Liver (tissue), 9 donors: ENCODE measurements around the gene PLXNB1. TPM values are rescaled to one million over a fixed set of nuclear protein-coding genes. Genes with fewer than 3 reads are reported as not detected.

Experiments
- DNase-seq: peaks from one replicate; pipeline ENCODE4 v3.0.0-alpha.2; 2017; ENCODE audit warnings: low spot score
- H3K27ac ChIP-seq, 2 donors: one replicate each; pipeline ENCODE4 v1.7.0; 2013; ENCODE audit warnings: inconsistent platforms in 2 of 2, low read length in 2 of 2, control low read depth in 1 of 2, low read depth in 1 of 2, mild to moderate bottlenecking in 1 of 2
- H3K27me3 ChIP-seq, 4 donors: one replicate each; pipeline versions ENCODE4 v1.6.1 to v1.7.0; 2013; ENCODE audit warnings: low read length in 3 of 4, inconsistent platforms in 1 of 4, mild to moderate bottlenecking in 1 of 4, moderate library complexity in 1 of 4; ENCODE audit not compliant: control insufficient read depth in 4 of 4, insufficient read depth in 4 of 4
- H3K36me3 ChIP-seq, 4 donors: one replicate each; pipeline versions ENCODE4 v1.6.1 to v1.7.0; 2013; ENCODE audit warnings: low read length in 3 of 4, mild to moderate bottlenecking in 3 of 4, low read depth in 1 of 4, moderate library complexity in 1 of 4; ENCODE audit not compliant: control insufficient read depth in 4 of 4, insufficient read depth in 3 of 4
- H3K4me1 ChIP-seq, 4 donors: one replicate each; pipeline versions ENCODE4 v1.6.1 to v1.7.0; 2013; ENCODE audit warnings: low read length in 3 of 4, mild to moderate bottlenecking in 3 of 4, moderate library complexity in 1 of 4; ENCODE audit not compliant: control insufficient read depth in 4 of 4, insufficient read depth in 4 of 4
- H3K4me3 ChIP-seq, 3 donors: one replicate each; pipeline versions ENCODE4 v1.6.1 to v1.7.0; 2013; ENCODE audit warnings: low read length in 3 of 3, control low read depth in 1 of 3, low read depth in 1 of 3, mild to moderate bottlenecking in 1 of 3
- H3K9ac ChIP-seq, 2 donors: one replicate each; pipeline ENCODE4 v1.7.0; 2013; ENCODE audit warnings: low read length in 2 of 2, mild to moderate bottlenecking in 2 of 2, moderate library complexity in 2 of 2, control low read depth in 1 of 2, low read depth in 1 of 2
- H3K9me3 ChIP-seq, 4 donors: one replicate each; pipeline versions ENCODE4 v1.6.1 to v1.7.0; 2013; ENCODE audit warnings: low read length in 3 of 4; ENCODE audit not compliant: control insufficient read depth in 4 of 4
- CTCF ChIP-seq: fragments of 150-350 bp; IDR thresholded peaks from 2 replicates; pipeline ENCODE4 v1.5.1; 2017; ENCODE audit warnings: improper control_type of control experiment, low read depth, low read length; ENCODE audit not compliant: missing input control
- EGR1 ChIP-seq, 2 donors: IDR thresholded peaks; 2 replicates each; pipeline ENCODE4 v1.6.1; 2016 to 2018; ENCODE audit warnings: antibody characterized with exemption in 2 of 2, low read depth in 2 of 2
- FOXA1 ChIP-seq: IDR thresholded peaks from 2 replicates; pipeline ENCODE4 v1.6.1; 2016; ENCODE audit warnings: antibody characterized with exemption
- FOXA2 ChIP-seq: IDR thresholded peaks from 2 replicates; pipeline ENCODE4 v1.6.1; 2016; ENCODE audit warnings: antibody characterized with exemption
- GABPA ChIP-seq, 2 donors: IDR thresholded peaks in 1 of 2; conservative IDR thresholded peaks in 1 of 2; 2 replicates each; pipeline ENCODE4 v1.6.1; 2016; ENCODE audit warnings: antibody characterized with exemption in 2 of 2, mild to moderate bottlenecking in 1 of 2, moderate library complexity in 1 of 2
- HNF4A ChIP-seq, 2 donors: conservative IDR thresholded peaks; 2 replicates each; pipeline ENCODE4 v1.6.1; 2016; ENCODE audit warnings: antibody characterized with exemption in 2 of 2, mild to moderate bottlenecking in 2 of 2
- HNF4G ChIP-seq: IDR thresholded peaks from 2 replicates; pipeline ENCODE4 v1.6.1; 2016; ENCODE audit warnings: antibody characterized with exemption
- NR2F2 ChIP-seq: IDR thresholded peaks from 2 replicates; pipeline ENCODE4 v1.6.1; 2016; ENCODE audit warnings: antibody characterized with exemption
- RAD21 ChIP-seq, 2 donors: IDR thresholded peaks; 2 replicates each; pipeline ENCODE4 v1.6.1; 2016; ENCODE audit warnings: antibody characterized with exemption in 2 of 2, mild to moderate bottlenecking in 2 of 2
- SP1 ChIP-seq: IDR thresholded peaks from 2 replicates; pipeline ENCODE4 v1.6.1; 2018; ENCODE audit warnings: antibody characterized with exemption, mild to moderate bottlenecking
- YY1 ChIP-seq: IDR thresholded peaks from 2 replicates; pipeline ENCODE4 v1.6.1; 2016; ENCODE audit warnings: antibody characterized with exemption, mild to moderate bottlenecking
- ZBTB33 ChIP-seq: IDR thresholded peaks from 2 replicates; pipeline ENCODE4 v1.6.1; 2016; ENCODE audit warnings: antibody characterized with exemption
- WGBS: extraction: QIAGEN DNeasy Blood & Tissue Kit; methylation state at CpG from one replicate; pipeline ENCODE4 v1.1.7; 2013; 5-methylcytosine and 5-hydroxymethylcytosine counted together
- polyA plus RNA-seq, 2 donors: library from polyadenylated mRNA; stranded (reverse) in 1 of 2; unstranded in 1 of 2; fragments of 200-250 nt in 1 of 2; fragments of >200 nt in 1 of 2; fragmentation: Nextera tagmentation in 1 of 2; extraction: Ambion mirVana in 1 of 2; gene quantifications; one replicate each; pipeline versions ENCODE4 v1.2.1 to v1.2.3, GENCODE V29; 2013 to 2015
- total RNA-seq, 2 donors: library from RNA; depleted of rRNA; stranded (reverse); fragments of >200 nt; gene quantifications; one replicate each; pipeline ENCODE4 v1.2.3, GENCODE V29; 2014
- TF ChIP-seq, protein P1 (sequence below): IDR thresholded peaks from 2 replicates; pipeline ENCODE4 v1.6.1; 2016; ENCODE audit warnings: antibody characterized with exemption, mild to moderate bottlenecking
- donor health status: healthy.
- donor health status: healthy.
- donor health status: healthy.
- donor health status: healthy.
- donor health status: healthy.

The PLXNB1 gene
- total and polyA plus RNA-seq, 4 donors, result 38.1 to 204 (median 72.9) TPM

- TF ChIP-seq CTCF, result no peak
- TF ChIP-seq FOXA1, result no peak
- no peak for TF ChIP-seq SP1
These were observed 58.1 kb downstream of the PLXNB1 start, which contains the start of gene FBXW12 (continued) for GRCh38 chr3:48371651-48372376.

DNA sequence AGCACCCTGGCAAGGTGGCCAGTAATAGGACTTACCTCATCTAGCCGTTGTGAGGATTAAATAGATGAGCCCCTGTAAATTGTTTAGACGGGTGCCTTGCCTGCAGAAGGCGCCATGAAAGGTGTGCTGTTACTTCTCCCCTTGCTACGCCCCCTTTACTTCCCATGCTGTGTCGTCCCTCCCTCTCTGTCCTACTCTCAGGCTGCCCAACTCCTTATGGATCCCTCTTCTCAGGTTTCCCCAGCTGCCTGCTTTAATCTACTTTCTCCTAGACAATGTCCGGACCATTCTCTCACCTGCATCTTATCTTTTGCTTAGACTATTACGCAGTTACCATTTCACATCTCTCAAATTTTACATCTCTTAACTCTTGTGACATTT is 59.6 kb downstream of the PLXNB1 start:
- DNase-seq, result no peak
- Histone ChIP-seq H3K4me1 (no peaks in the 10 kb centered on the region), H3K27me3 (no peaks in the 10 kb centered on the region), H3K9ac (no peak overlapping the region), H3K36me3 (no peaks in the 10 kb centered on the region), H3K27ac (no peak overlapping the region), H3K4me3 (no peak overlapping the region), H3K9me3 (no peaks in the 10 kb centered on the region)
- TF ChIP-seq, protein P1, sequence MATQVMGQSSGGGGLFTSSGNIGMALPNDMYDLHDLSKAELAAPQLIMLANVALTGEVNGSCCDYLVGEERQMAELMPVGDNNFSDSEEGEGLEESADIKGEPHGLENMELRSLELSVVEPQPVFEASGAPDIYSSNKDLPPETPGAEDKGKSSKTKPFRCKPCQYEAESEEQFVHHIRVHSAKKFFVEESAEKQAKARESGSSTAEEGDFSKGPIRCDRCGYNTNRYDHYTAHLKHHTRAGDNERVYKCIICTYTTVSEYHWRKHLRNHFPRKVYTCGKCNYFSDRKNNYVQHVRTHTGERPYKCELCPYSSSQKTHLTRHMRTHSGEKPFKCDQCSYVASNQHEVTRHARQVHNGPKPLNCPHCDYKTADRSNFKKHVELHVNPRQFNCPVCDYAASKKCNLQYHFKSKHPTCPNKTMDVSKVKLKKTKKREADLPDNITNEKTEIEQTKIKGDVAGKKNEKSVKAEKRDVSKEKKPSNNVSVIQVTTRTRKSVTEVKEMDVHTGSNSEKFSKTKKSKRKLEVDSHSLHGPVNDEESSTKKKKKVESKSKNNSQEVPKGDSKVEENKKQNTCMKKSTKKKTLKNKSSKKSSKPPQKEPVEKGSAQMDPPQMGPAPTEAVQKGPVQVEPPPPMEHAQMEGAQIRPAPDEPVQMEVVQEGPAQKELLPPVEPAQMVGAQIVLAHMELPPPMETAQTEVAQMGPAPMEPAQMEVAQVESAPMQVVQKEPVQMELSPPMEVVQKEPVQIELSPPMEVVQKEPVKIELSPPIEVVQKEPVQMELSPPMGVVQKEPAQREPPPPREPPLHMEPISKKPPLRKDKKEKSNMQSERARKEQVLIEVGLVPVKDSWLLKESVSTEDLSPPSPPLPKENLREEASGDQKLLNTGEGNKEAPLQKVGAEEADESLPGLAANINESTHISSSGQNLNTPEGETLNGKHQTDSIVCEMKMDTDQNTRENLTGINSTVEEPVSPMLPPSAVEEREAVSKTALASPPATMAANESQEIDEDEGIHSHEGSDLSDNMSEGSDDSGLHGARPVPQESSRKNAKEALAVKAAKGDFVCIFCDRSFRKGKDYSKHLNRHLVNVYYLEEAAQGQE, result no peak
- TF ChIP-seq CTCF, result no peak
- no peak for TF ChIP-seq EGR1 (IDR thresholded peaks at IDR 0.05; ENCODE audit: low read depth in 2 of 2)
- TF ChIP-seq ZBTB33, result no peak
- no peak for TF ChIP-seq YY1
- no peak for TF ChIP-seq NR2F2
- no peak for TF ChIP-seq HNF4A (conservative IDR thresholded peaks at IDR 0.05)
- no peak for TF ChIP-seq FOXA2
- no peak for TF ChIP-seq GABPA (IDR thresholded peaks at IDR 0.05 in 1 of 2, conservative IDR thresholded peaks at IDR 0.05 in 1 of 2)
- no peak for TF ChIP-seq FOXA1
- no peak for TF ChIP-seq HNF4G
- TF ChIP-seq RAD21 (IDR thresholded peaks at IDR 0.05), result no peak
- WGBS, result 88% methylated on average over 7 of the region's 7 CpGs
